GM18507 (cell line): Measurements from ENCODE around the gene PON1.

ENCODE experiments used
- DNase-seq: peaks from one replicate; pipeline ENCODE4 v3.0.0; 2011; ENCODE audit warnings: low read depth; ENCODE audit not compliant: insufficient read length; ENCODE audit errors: extremely low spot score
- FAIRE-seq: peaks from 2 replicates; lab custom pipeline; 2011; peaks lifted over from hg19 to GRCh38; lab: Jason Lieb, UNC

The PON1 gene

DNA sequence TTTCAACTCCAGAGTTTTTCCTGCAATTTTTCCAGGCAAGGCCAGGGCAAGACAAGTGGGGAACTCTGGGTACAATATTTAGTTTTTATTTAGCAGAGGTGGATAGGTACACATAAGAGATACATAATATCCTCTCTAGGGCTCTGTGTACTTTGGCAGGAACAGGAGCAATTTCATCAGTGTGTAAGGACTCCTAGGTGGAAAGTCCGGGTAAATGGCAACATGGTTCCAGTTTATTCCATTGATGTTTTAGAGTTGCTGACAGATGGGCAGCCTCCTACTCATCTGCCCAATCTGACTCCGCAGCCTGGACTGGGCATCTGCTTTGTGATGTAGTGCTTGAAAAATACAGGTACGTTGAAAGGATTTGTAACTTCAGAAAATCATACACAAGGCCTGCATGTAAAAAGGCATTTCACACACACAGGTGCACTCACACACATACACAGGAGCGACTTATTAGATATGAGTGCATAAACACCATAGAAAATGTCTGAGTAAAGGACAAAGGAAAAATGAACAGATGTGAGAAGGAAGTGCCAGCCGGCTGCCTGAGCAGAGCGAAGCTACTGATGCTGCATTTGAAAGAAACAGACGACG is 5.7 kb downstream of the PON1 start:
- DNase-seq (no peak), FAIRE-seq (no peak)

GRCh38 chr7:95317966-95318365 is 6.4 kb downstream of the PON1 start:
- no peak for FAIRE-seq
- DNase-seq: no peak

- no peak for FAIRE-seq
- DNase-seq: no peak
These were observed 6.8 kb downstream of the PON1 start for GRCh38 chr7:95317546-95317945.

DNA sequence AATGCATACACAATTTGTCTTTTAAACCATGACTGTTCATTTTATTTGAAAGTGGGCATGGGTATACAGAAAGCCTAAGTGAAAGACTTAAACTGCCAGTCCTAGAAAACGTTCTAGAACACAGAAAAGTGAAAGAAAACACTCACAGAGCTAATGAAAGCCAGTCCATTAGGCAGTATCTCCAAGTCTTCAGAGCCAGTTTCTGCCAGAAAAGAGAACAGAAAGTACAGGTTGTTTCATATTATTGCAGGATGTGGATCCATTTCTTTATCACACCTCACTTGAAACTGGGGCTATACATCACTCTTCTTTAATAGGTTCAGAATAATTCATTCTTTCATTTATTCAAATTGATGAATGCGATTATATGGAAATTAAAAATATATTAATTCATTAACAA is 7.7 kb downstream of the PON1 start:
- FAIRE-seq (no peak), DNase-seq (no peak)

DNA sequence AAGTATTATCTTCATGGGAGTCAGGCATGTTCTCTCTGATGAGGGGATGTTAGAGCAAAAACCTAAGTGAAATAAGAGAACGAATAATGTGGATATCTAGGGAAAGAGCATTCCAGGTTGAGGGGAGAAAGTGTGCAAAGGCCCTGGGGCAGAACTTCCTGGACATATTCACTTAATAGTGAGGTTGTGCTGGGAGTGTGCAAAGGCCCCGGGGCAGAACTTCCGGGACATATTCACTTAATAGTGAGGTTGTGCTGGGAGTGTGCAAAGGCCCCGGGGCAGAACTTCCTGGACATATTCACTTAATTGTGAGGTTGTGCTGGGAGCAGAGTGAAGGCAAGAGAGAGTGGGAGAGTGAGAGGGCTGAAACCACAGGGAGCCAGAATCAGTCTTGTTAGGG is 11.8 kb downstream of the PON1 start:
- no peak for FAIRE-seq
- DNase-seq: no peak

DNA sequence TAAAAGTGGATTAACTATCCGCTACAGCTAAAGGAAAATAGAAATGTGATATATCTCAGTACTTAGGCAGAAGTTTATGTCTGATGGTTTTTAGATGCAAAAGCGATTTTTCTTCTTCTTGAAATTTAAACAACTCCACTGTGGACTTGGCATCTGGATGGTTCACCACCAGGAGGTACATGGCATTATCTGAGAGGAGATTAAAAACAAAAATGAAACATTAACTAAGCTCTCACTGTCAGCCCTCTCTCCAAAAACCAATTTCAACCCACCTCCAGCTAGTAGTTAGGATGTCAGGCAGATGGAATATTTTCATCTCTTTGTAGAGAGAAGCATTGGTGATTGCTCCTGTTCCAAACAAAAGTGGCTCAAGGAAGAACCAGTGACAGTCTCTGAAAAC is 12.9 kb downstream of the PON1 start:
- DNase-seq: no peak
- FAIRE-seq: no peak

DNA sequence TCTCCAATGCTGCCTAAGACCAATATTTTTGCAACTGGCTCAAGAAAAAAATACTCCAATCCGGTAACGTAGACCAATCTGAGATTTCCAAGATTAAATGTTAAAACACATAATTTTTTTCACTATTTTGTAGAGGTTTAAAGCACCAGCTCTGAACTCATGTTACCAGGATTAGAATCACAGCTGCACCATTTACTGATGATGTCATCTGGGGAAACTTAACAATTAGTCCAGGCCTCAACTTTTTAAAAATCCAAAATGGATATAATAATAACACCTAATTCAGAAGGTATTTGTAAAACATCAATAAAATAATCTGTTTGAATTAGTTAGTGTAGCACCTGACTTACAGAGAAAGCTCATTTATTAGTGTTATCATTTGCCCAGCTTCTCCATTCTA is 14.4 kb downstream of the PON1 start:
- FAIRE-seq: no peak

DNA sequence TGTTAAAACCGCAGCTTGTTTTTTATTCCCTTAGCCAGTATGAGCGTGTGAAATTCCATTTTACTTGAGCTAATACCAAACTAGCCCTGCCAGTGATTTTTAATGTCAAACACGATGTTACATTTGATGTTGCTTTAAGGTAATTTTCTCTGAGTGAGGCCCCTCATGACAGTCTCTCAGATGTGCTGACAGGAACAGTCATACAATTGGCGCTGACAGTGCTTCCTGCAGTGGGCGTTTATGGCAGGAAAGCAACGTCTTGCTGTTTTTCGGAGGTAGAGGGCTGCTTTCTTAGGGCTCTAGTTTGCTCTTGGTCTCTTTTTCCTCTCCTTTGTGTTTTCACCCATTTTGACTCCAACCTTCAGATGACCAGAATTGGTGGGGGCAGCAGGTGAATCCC is 19.3 kb downstream of the PON1 start:
- no peak for DNase-seq
- no peak for FAIRE-seq

More for the DNA sequence above, 14.4 kb downstream of the PON1 start:
- no peak for DNase-seq

GRCh38 chr7:95303013-95303905 is 21.1 kb downstream of the PON1 start:
- DNase-seq (no peak), FAIRE-seq (no peak)

GRCh38 chr7:95298091-95298490 is 26.2 kb downstream of the PON1 start:
- no peak for FAIRE-seq
- DNase-seq: no peak

DNA sequence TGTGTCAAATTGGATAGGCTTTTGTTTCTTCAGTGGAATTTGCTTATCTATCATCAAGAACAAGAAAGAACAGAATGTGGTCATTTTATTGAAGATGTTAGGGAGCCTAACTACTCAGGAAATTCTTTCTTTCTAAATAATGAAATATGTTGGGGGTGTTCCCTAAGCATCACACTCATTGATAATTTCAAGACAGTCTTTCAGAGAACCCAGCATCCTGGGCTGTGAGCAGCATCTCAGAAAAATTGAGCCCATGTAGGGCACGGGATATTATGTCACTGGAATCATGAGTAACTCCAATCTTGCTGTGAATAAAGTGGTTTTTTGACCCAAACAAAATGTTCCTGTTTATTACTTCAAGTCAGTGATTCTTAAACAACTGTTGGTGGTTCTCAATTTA is 27.3 kb downstream of the PON1 start:
- no peak for DNase-seq
- no peak for FAIRE-seq

DNA sequence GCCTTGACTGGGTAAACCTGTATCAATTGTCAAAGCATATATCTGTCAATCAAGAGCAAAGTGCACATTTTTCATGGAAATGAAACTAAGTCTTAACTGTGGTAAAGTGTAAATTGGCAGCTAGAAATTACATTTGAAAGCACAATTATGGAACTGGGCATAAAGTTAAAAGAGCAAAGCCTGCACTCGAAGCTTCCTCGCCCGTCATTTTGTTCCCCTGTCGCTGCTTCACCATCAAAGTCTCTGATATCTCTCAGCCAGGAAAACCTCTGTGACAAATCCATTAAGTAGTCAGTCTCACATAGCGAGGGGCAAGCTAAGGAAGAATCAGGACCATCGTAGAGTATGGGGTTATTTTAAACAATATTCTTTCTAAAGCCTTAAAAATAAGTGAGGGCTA is 27.9 kb downstream of the PON1 start:
- DNase-seq (no peak), FAIRE-seq (no peak)

GRCh38 chr7:95295397-95295796 is 28.9 kb downstream of the PON1 start:
- no peak for FAIRE-seq
- DNase-seq: no peak

- no peak for DNase-seq
- no peak for FAIRE-seq
These were observed 34.0 kb downstream of the PON1 start for GRCh38 chr7:95290166-95290830.

GRCh38 chr7:95286096-95286495 is 38.2 kb downstream of the PON1 start:
- FAIRE-seq: no peak
- no peak for DNase-seq

DNA sequence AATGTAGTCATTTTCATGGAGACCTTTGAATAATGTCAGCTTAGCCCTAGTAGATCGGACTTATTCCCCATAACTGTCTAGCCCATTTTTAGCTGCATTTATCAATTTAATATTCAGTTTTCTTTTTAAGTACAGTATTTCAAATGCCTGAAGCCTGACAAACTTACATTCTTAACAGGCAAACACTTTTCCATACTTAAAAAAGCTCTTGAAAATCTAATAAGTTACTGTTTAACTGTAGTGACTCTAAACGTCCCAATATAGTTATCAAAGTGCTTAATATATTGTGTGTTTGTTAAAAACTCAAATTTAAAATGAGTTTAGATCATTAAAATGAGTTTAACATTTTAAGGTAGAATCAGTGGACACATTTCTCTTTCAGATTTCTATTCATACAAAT is 44.9 kb downstream of the PON1 start:
- FAIRE-seq (no peak), DNase-seq (no peak)

- no peak for DNase-seq
- no peak for FAIRE-seq
These were observed 48.2 kb downstream of the PON1 start for GRCh38 chr7:95276114-95276513.

- DNase-seq (no peak), FAIRE-seq (no peak)
These were observed 54.7 kb downstream of the PON1 start for GRCh38 chr7:95269640-95270039.

DNA sequence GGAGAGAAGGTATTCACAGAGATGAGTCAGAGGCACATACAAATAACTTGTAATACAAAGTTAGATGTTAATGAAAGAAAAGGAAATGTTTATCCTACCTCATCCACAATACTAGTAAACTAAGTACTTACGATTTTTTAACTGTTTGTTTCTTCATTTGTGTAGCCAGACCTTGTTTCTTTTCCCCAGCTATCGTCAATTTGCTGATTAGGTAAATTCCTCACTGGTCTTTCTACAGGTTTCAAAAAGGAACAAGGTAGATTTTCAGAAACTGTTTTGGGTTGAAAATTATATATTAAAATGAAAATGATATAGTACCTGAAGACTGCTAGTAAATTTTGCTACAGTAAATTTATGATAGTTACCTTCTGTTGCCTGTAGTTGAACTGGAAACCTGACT is 56.6 kb downstream of the PON1 start:
- DNase-seq: no peak
- FAIRE-seq: no peak

DNA sequence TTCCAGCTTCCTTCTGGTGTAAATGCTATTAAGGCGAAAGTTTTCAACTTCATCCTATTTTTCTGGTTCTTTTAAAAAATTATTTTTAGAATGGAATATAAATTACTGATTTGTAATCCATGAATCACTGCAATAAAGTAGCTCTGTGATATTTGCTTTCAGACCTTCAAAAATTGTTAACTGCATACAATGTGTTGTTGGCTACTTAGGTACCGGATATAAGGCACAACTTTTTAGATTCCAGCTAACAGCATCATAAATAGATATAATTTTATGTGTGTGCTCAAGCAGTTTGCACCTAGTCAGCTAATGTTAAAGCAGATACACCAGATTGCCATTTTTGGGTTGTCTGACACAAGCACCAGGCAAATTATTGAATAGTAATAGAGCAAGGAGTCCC is 58.7 kb downstream of the PON1 start:
- FAIRE-seq: no peak
- DNase-seq: no peak
